ENCODE measurements around the gene KLHL11.

KLHL11 gene

DNA sequence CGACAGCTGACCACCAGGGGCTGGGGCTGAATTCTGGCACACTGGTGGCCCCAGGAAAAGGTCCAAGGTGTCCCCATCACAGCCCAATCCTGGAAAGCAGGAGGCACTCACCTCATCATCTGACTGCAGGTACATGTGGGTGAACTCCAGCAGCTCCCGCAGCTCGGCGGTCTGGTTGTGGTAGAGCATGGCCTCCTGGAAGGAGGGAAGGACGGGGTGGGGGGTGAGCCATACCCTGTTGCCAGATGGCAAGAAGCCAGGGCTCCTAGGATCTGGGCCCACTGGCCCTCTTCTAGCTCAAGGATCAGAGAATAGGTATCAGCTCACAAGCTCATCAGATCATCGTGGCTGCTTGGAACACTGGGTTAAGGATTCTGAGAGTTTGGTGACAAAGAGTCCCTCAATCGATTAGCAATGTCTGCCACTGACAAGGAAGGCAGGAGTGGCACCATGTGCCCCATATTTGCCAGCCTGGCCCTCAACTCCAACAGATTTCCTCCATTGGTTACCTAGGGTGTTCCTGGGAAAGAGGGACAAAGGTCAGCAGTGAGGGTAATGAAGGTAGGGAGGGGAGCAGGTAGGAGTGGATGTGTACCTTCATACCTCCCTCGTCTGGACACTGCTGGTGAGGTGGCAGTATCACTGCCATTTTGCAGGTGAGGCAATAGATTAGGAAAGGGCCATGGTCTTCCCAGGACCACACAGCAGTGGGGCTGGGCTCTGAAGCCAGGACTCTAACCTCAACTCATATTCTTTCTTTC, 58.4 kb downstream of the KLHL11 start:
- no peak for DNase-seq
